OCI-LY3 (cell line): Measurements from ENCODE around the gene MAML2.

ENCODE experiments used
- CTCF ChIP-seq: fragments of 200-600, 300-600 bp; sonication (generic); IDR thresholded peaks from 2 replicates; pipeline ENCODE4 v1.5.1; 2014; ENCODE audit warnings: antibody characterized with exemption, low read length, low read depth
- EZH2phosphoT487 ChIP-seq: fragments of 200-600 bp; shearing (Covaris generic); IDR thresholded peaks from 2 replicates; pipeline ENCODE4 v1.6.1; 2018; ENCODE audit warnings: antibody characterized with exemption, mixed run types, low read depth

- TF ChIP-seq CTCF (no peak), EZH2phosphoT487 (no peak)
These were observed 392.1 kb downstream of the MAML2 start for GRCh38 chr11:95950905-95951304.
